GM23338 (cell line): ENCODE results near the gene ZBTB8A.

ENCODE experiments used
- NANOG ChIP-seq: IDR thresholded peaks from 2 replicates; pipeline ENCODE4 v1.6.1; 2016; ENCODE audit warnings: antibody characterized with exemption, borderline replicate concordance
- POLR2AphosphoS5 ChIP-seq: IDR thresholded peaks from 2 replicates; pipeline ENCODE4 v1.6.1; 2016; ENCODE audit warnings: antibody characterized with exemption, low read depth

DNA sequence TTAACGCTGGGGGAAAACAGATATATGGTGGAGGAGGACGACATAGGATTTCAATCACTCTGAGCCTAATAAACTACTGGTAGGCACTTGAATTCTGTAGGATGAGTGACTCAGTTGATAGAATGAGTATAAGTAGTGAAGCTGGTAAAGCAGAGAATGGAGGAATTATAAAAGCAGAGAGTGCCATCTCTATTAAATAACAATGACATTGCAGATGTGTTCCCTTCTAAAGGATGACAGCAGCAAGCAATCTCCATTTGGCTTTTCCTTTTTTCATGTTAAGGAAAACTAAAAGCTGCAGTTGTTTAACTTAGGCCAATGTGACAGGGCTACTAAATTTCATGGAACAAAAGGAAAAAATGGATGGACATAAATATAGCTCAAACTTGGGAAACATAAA lies 93.6 kb downstream of the ZBTB8A start:
- no peak for TF ChIP-seq POLR2AphosphoS5
- no peak for TF ChIP-seq NANOG
